Body of pancreas (tissue), 4 donors: ENCODE results near the gene FHL1. TPM values are rescaled to one million over a fixed set of nuclear protein-coding genes. Genes with fewer than 3 reads are reported as not detected.

Experiments
- ATAC-seq: fragments of 150-250 bp; one replicate; pipeline ENCODE4 v1.9.1; 2016
- DNase-seq, 4 donors: peaks; one replicate each; pipeline ENCODE4 v3.0.0-alpha.2; 2019
- H3K27ac ChIP-seq, 4 donors: fragments of 200-600 bp; sonication (generic); 1 replicate in 3 of 4; 2 replicates in 1 of 4; pipeline versions ENCODE4 v1.5.1 to v1.6.1; 2016 to 2019; ENCODE audit warnings: mild to moderate bottlenecking in 1 of 4, mixed read lengths in 1 of 4, moderate library complexity in 1 of 4
- H3K27me3 ChIP-seq, 2 donors: fragments of 200-600 bp; sonication (generic); one replicate each; pipeline ENCODE4 v1.6.0; 2016; ENCODE audit warnings: mild to moderate bottlenecking in 1 of 2
- H3K36me3 ChIP-seq, 2 donors: fragments of 200-600 bp; sonication (generic); replicated peaks in 1 of 2; 2 replicates each; pipeline ENCODE4 v1.5.1; 2016; ENCODE audit warnings: low read depth in 2 of 2; ENCODE audit not compliant: insufficient read depth in 1 of 2
- H3K4me1 ChIP-seq: fragments of 200-600 bp; sonication (generic); one replicate; pipeline ENCODE4 v1.6.0; 2016
- H3K4me3 ChIP-seq, 2 donors: fragments of 200-600 bp; sonication (generic); 1 replicate in 1 of 2; 2 replicates in 1 of 2; pipeline ENCODE4 v1.5.1; 2016 to 2019
- H3K9me3 ChIP-seq, 3 donors: fragments of 200-600 bp; sonication (generic); 1 replicate in 2 of 3; 2 replicates in 1 of 3; pipeline ENCODE4 v1.5.1; 2016
- CTCF ChIP-seq, 7 experiments: fragments of 450-650 bp in 4 of 7; fragments of 200-600 bp in 3 of 7; sonication (generic) in 3 of 7; IDR thresholded peaks; one replicate each; pipeline ENCODE4 v1.5.1; 2016 to 2019; ENCODE audit warnings: antibody characterized with exemption in 7 of 7
- POLR2A ChIP-seq, 3 donors: fragments of 450-650 bp; IDR thresholded peaks; one replicate each; pipeline ENCODE4 v1.6.1; 2016; ENCODE audit warnings: antibody characterized with exemption in 3 of 3, mild to moderate bottlenecking in 2 of 3
- WGBS, 2 donors: methylation state at CpG; one replicate each; pipeline ENCODE4 v1.1.5; 2017; 5-methylcytosine and 5-hydroxymethylcytosine counted together
- intact Hi-C: fragments of 100-400 bp; cut with DNase I; formaldehyde crosslinking; loops from one replicate; pipeline ENCODE4 v1.15.1; 2023
- total RNA-seq, 2 donors: library from RNA; depleted of rRNA; stranded (reverse); fragments of >200 nt; gene quantifications; one replicate each; pipeline ENCODE4 v1.1.0, GENCODE V29; 2016

The FHL1 gene
- total RNA-seq, 2 donors from 2014 or later: 40.2 to 125 TPM

GRCh38 chrX:136112286-136112685 lies 35.0 kb upstream of the FHL1 start:
- Histone ChIP-seq H3K27ac (no peak overlapping the region), H3K36me3 (no peaks in the 10 kb centered on the region), H3K4me1 (no peaks in the 10 kb centered on the region), H3K27me3 (no peaks in the 10 kb centered on the region), H3K9me3 (no peaks in the 10 kb centered on the region), H3K4me3 (no peak overlapping the region)
- no peak for DNase-seq
- WGBS, 2 donors: 0% methylated on average over 1 of the region's 1 CpG
- intact Hi-C loops: no loop called here
- ATAC-seq: no peak
- no peak for TF ChIP-seq POLR2A (IDR thresholded peaks at IDR 0.05)

- no peak overlapping the region for H3K27ac ChIP-seq
- no peak for ATAC-seq
- intact Hi-C loops: no loop called here
These were observed 34.6 kb upstream of the FHL1 start for GRCh38 chrX:136112778-136113177.

GRCh38 chrX:136115126-136115903 lies 32.0 kb upstream of the FHL1 start:
- WGBS, 2 donors: 37 to 51% methylated on average over 4 to 5 of the region's 5 CpGs
- no peaks in the 10 kb centered on the region for H3K27me3 ChIP-seq
- no peaks in the 10 kb centered on the region for H3K4me1 ChIP-seq
- no peak for DNase-seq
- TF ChIP-seq CTCF (IDR thresholded peaks at IDR 0.05) (no peak), POLR2A (IDR thresholded peaks at IDR 0.05) (no peak)
- ATAC-seq: no peak
- no peak overlapping the region for H3K4me3 ChIP-seq
- H3K36me3 ChIP-seq: no peaks in the 10 kb centered on the region
- intact Hi-C loops: no loop called here
- H3K9me3 ChIP-seq: no peaks in the 10 kb centered on the region
- H3K27ac ChIP-seq: no peak overlapping the region

More at GRCh38 chrX:136112778-136113177, 34.6 kb upstream of the FHL1 start:
- Histone ChIP-seq H3K9me3 (no peaks in the 10 kb centered on the region), H3K27me3 (no peaks in the 10 kb centered on the region), H3K4me1 (no peaks in the 10 kb centered on the region), H3K4me3 (no peak overlapping the region), H3K36me3 (no peaks in the 10 kb centered on the region)
- DNase-seq: no peak
- TF ChIP-seq POLR2A (IDR thresholded peaks at IDR 0.05) (no peak), CTCF (IDR thresholded peaks at IDR 0.05) (no peak)

- 58 to 77% methylated on average over 3 of the region's 3 CpGs for WGBS, 2 donors
- no peaks in the 10 kb centered on the region for H3K27me3 ChIP-seq
- ATAC-seq: no peak
- intact Hi-C loops: no loop called here
- H3K4me3 ChIP-seq: no peak overlapping the region
- no peaks in the 10 kb centered on the region for H3K9me3 ChIP-seq
- no peak for TF ChIP-seq CTCF (IDR thresholded peaks at IDR 0.05)
- no peak for TF ChIP-seq POLR2A (IDR thresholded peaks at IDR 0.05)
- H3K36me3 ChIP-seq: no peaks in the 10 kb centered on the region
- H3K27ac ChIP-seq: no peak overlapping the region
- DNase-seq: no peak
- H3K4me1 ChIP-seq: no peaks in the 10 kb centered on the region
These were observed 31.4 kb upstream of the FHL1 start for GRCh38 chrX:136115904-136116297.

GRCh38 chrX:136121788-136122187 lies 25.5 kb upstream of the FHL1 start:
- no peaks in the 10 kb centered on the region for H3K9me3 ChIP-seq
- 22 to 25% methylated on average over 1 of the region's 1 CpG for WGBS, 2 donors
- H3K27ac ChIP-seq: no peak overlapping the region
- no peaks in the 10 kb centered on the region for H3K4me1 ChIP-seq
- H3K36me3 ChIP-seq: no peaks in the 10 kb centered on the region
- intact Hi-C loops: no loop called here
- no peaks in the 10 kb centered on the region for H3K27me3 ChIP-seq
- TF ChIP-seq POLR2A (IDR thresholded peaks at IDR 0.05) (no peak), CTCF (IDR thresholded peaks at IDR 0.05) (no peak)
- no peak for ATAC-seq
- no peak for DNase-seq
- no peak overlapping the region for H3K4me3 ChIP-seq
